ENCODE data around the gene METTL23.

GRCh38 chr17:76691379-76692191, 35.1 kb upstream of the METTL23 start:
- no peak for TF ChIP-seq CTCF (conservative IDR thresholded peaks at IDR 0.05 in 1 of 2, IDR thresholded peaks at IDR 0.05 in 1 of 2; ENCODE audit: extremely low read depth in 1 of 2, insufficient read depth in 1 of 2, low read depth in 1 of 2, low read length in 2 of 2)
- TF ChIP-seq EZH2 (IDR thresholded peaks at IDR 0.05; ENCODE audit: borderline replicate concordance, low read length), result no peak
